Measurements from ENCODE around the gene SERTAD3.
"Not testable (repeated sequence)": the region's sequence is repeated elsewhere in the genome, so short reads cannot be mapped to it uniquely, and the experiment has no call there.

SERTAD3 gene

GRCh38 chr19:40457953-40458596, 13.9 kb upstream of the SERTAD3 start:
- no peak for DNase-seq (ENCODE audit: low read depth in 2 of 2)

GRCh38 chr19:40457048-40457447, 12.9 kb upstream of the SERTAD3 start:
- no peak for DNase-seq (ENCODE audit: low read depth in 2 of 2)

GRCh38 chr19:40453943-40454342, 9.8 kb upstream of the SERTAD3 start:
- not testable (repeated sequence) for DNase-seq (ENCODE audit: low read depth in 2 of 2)

GRCh38 chr19:40453151-40453735, 9.1 kb upstream of the SERTAD3 start:
- DNase-seq (ENCODE audit: low read depth in 2 of 2) = no peak

- DNase-seq (ENCODE audit: low read depth in 2 of 2) = no peak
Observed at GRCh38 chr19:40452016-40452415, 7.9 kb upstream of the SERTAD3 start.

GRCh38 chr19:40450664-40451063, 6.5 kb upstream of the SERTAD3 start:
- DNase-seq (ENCODE audit: low read depth in 2 of 2) = no peak

GRCh38 chr19:40449506-40449905, 5.4 kb upstream of the SERTAD3 start:
- DNase-seq (ENCODE audit: low read depth in 2 of 2) = no peak

GRCh38 chr19:40446263-40446784, 2.2 kb upstream of the SERTAD3 start:
- DNase-seq (ENCODE audit: low read depth in 2 of 2) = no peak

GRCh38 chr19:40445780-40446262, 1.7 kb upstream of the SERTAD3 start:
- no peak for DNase-seq (ENCODE audit: low read depth in 2 of 2)

GRCh38 chr19:40444825-40445312, 734 bp upstream of the SERTAD3 start:
- DNase-seq (ENCODE audit: low read depth in 2 of 2) = no peak

GRCh38 chr19:40443131-40443999, 770 bp downstream of the SERTAD3 start:
- DNase-seq (ENCODE audit: low read depth in 2 of 2) = peak; percentile 93 to 99

GRCh38 chr19:40442328-40443130, 1.6 kb downstream of the SERTAD3 start:
- DNase-seq (ENCODE audit: low read depth in 2 of 2) = no peak

GRCh38 chr19:40441719-40442253, 2.3 kb downstream of the SERTAD3 start:
- no peak for DNase-seq (ENCODE audit: low read depth in 2 of 2)

- DNase-seq (ENCODE audit: low read depth in 2 of 2) = no peak
Observed at GRCh38 chr19:40438284-40438683, 5.9 kb downstream of the SERTAD3 start.

GRCh38 chr19:40433391-40434216, 10.5 kb downstream of the SERTAD3 start:
- no peak for DNase-seq (ENCODE audit: low read depth in 2 of 2)

GRCh38 chr19:40432760-40433159, 11.4 kb downstream of the SERTAD3 start:
- not testable (repeated sequence) for DNase-seq (ENCODE audit: low read depth in 2 of 2)

GRCh38 chr19:40431698-40432097, 12.4 kb downstream of the SERTAD3 start:
- DNase-seq (ENCODE audit: low read depth in 2 of 2) = no peak

GRCh38 chr19:40430242-40430641, 13.9 kb downstream of the SERTAD3 start:
- not testable (repeated sequence) for DNase-seq (ENCODE audit: low read depth in 2 of 2)

GRCh38 chr19:40428197-40428596, 15.9 kb downstream of the SERTAD3 start:
- not testable (repeated sequence) for DNase-seq (ENCODE audit: low read depth in 2 of 2)
